Testis (tissue), 3 donors: ENCODE results near the gene DIS3L2. TPM values are rescaled to one million over a fixed set of nuclear protein-coding genes. Genes with fewer than 3 reads are reported as not detected.

Experiments
- DNase-seq: peaks from one replicate; pipeline ENCODE4 v3.0.0-alpha.2; 2019
- H3K27ac ChIP-seq, 2 donors: fragments of 200-600 bp; sonication (generic); one replicate each; pipeline ENCODE4 v1.5.1; 2019
- H3K27me3 ChIP-seq: fragments of 200-600 bp; sonication (generic); one replicate; pipeline ENCODE4 v1.5.1; 2019
- H3K36me3 ChIP-seq: fragments of 200-600 bp; sonication (generic); one replicate; pipeline ENCODE4 v1.5.1; 2017; ENCODE audit warnings: low read depth; ENCODE audit errors: missing control alignments
- H3K4me1 ChIP-seq: fragments of 200-600 bp; sonication (generic); one replicate; pipeline ENCODE4 v1.5.1; 2019
- H3K4me3 ChIP-seq, 2 donors: fragments of 200-600 bp; sonication (generic); one replicate each; pipeline ENCODE4 v1.5.1; 2017 to 2019
- H3K9me3 ChIP-seq: fragments of 200-600 bp; sonication (generic); one replicate; pipeline ENCODE4 v1.5.1; 2017
- CTCF ChIP-seq, 3 experiments: fragments of 450-650 bp in 2 of 3; fragments of 200-600 bp in 1 of 3; sonication (generic) in 1 of 3; IDR thresholded peaks; one replicate each; pipeline ENCODE4 v1.5.1; 2016 to 2019; ENCODE audit warnings: antibody characterized with exemption in 3 of 3, mild to moderate bottlenecking in 2 of 3, moderate library complexity in 1 of 3
- POLR2A ChIP-seq: fragments of 450-650 bp; IDR thresholded peaks from one replicate; pipeline ENCODE4 v1.6.1; 2017; ENCODE audit warnings: antibody characterized with exemption, mild to moderate bottlenecking, moderate library complexity
- WGBS, 2 donors: methylation state at CpG; one replicate each; pipeline ENCODE4 v1.1.5; 2018; 5-methylcytosine and 5-hydroxymethylcytosine counted together
- intact Hi-C: fragments of 100-400 bp; cut with DNase I; formaldehyde crosslinking; loops from one replicate; pipeline ENCODE4 v1.15.1; 2023; ENCODE audit warnings: low total_unique reads
- polyA plus RNA-seq: library from polyadenylated mRNA; stranded (reverse); fragments of 350-450 nt; fragmentation: Illumina TruSeq; extraction: RNeasy Lipid Tissue Mini Kit (QIAGEN cat#74804); gene quantifications from one replicate; pipeline ENCODE4 v1.2.3, GENCODE V29; 2014; ENCODE audit warnings: low read depth, low replicate concordance; ENCODE audit not compliant: insufficient read depth
- total RNA-seq, 2 donors: library from RNA; depleted of rRNA; stranded (reverse); fragments of >200 nt; gene quantifications; one replicate each; pipeline ENCODE4 v1.2.3, GENCODE V29; 2016

The DIS3L2 gene
- total and polyA plus RNA-seq, 3 donors from 2014 or later: 32.5 to 80.7 (median 70.4) TPM

GRCh38 chr2:231977430-231977829 lies 15.9 kb downstream of the DIS3L2 start:
- DNase-seq: peak; percentile 37
- Histone ChIP-seq H3K4me1 (peaks cover 8% of the 10 kb centered on the region), H3K27me3 (no peaks in the 10 kb centered on the region), H3K36me3 (no peaks in the 10 kb centered on the region), H3K27ac (peak overlapping the region in 1 of 2 donors; percentile 5), H3K4me3 (no peak overlapping the region), H3K9me3 (no peaks in the 10 kb centered on the region)
- TF ChIP-seq CTCF (IDR thresholded peaks at IDR 0.05) (no peak), POLR2A (no peak)
- WGBS, 2 donors: 27 to 29% methylated on average over 2 of the region's 2 CpGs
- intact Hi-C loops: no loop called here

GRCh38 chr2:231984992-231985391 lies 23.5 kb downstream of the DIS3L2 start:
- Histone ChIP-seq H3K36me3 (no peaks in the 10 kb centered on the region), H3K9me3 (no peaks in the 10 kb centered on the region), H3K4me1 (peaks cover 15% of the 10 kb centered on the region), H3K27ac (no peak overlapping the region), H3K4me3 (no peak overlapping the region), H3K27me3 (no peaks in the 10 kb centered on the region)
- intact Hi-C loops: no loop called here
- 0% methylated on average over 1 of the region's 1 CpG for WGBS, 2 donors
- no peak for DNase-seq
- TF ChIP-seq POLR2A (no peak), CTCF (IDR thresholded peaks at IDR 0.05) (no peak)

- TF ChIP-seq POLR2A: no peak
- TF ChIP-seq CTCF (IDR thresholded peaks at IDR 0.05): no peak
- intact Hi-C loops: no loop called here
- Histone ChIP-seq H3K4me3 (no peak overlapping the region), H3K27me3 (no peaks in the 10 kb centered on the region), H3K9me3 (no peaks in the 10 kb centered on the region), H3K36me3 (no peaks in the 10 kb centered on the region), H3K4me1 (peaks cover 15% of the 10 kb centered on the region), H3K27ac (no peak overlapping the region)
- peak; percentile 75 for DNase-seq
- 50 to 67% methylated on average over 8 of the region's 8 CpGs for WGBS, 2 donors
Observed at GRCh38 chr2:231985823-231986261, 24.3 kb downstream of the DIS3L2 start.

GRCh38 chr2:231987124-231987727 lies 25.7 kb downstream of the DIS3L2 start:
- H3K36me3 ChIP-seq: no peaks in the 10 kb centered on the region
- H3K9me3 ChIP-seq: no peaks in the 10 kb centered on the region
- TF ChIP-seq POLR2A (no peak), CTCF (IDR thresholded peaks at IDR 0.05) (no peak)
- 41 to 48% methylated on average over 5 of the region's 5 CpGs for WGBS, 2 donors
- no peaks in the 10 kb centered on the region for H3K27me3 ChIP-seq
- intact Hi-C loops: no loop called here
- DNase-seq: no peak
- peaks cover 15% of the 10 kb centered on the region for H3K4me1 ChIP-seq
- H3K4me3 ChIP-seq: no peak overlapping the region
- H3K27ac ChIP-seq: peak overlapping the region in 1 of 2 donors; percentile 4
